HG02970 (cell line): Measurements from ENCODE around the gene TBL3.

Experiments used
- ATAC-seq: cut with Tn5 transposase; IDR thresholded peaks from one replicate; pipeline ENCODE4 v1.9.1; 2021; ENCODE audit warnings: mild to moderate bottlenecking, moderate library complexity, moderate number of reproducible peaks; ENCODE audit not compliant: unreplicated experiment, low FRiP score

Gene TBL3

DNA sequence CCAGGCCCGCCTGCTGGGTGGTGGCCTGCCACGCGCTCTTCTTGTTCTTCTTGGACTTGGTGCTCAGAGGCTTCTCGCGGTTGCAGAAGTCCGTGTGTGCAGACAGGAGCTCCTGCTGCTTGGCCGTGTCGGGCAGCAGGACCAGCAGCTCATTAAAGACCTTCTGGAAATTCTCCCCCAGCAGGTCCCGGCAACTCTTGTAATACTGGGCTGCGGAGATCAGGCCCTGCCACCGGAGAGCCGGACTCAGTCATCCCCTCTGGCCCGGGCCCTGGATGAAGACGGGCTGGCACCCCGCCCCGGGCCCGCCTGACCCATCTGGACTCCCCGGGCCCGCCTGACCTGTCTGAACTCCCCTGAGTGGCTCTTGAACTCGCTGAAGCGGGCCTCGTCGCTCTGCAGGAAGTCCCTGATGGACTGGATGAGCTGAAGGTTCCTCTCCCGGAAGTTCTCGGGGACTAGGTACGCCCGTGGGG lies 26.5 kb downstream of the TBL3 start:
- ATAC-seq: no peak

DNA sequence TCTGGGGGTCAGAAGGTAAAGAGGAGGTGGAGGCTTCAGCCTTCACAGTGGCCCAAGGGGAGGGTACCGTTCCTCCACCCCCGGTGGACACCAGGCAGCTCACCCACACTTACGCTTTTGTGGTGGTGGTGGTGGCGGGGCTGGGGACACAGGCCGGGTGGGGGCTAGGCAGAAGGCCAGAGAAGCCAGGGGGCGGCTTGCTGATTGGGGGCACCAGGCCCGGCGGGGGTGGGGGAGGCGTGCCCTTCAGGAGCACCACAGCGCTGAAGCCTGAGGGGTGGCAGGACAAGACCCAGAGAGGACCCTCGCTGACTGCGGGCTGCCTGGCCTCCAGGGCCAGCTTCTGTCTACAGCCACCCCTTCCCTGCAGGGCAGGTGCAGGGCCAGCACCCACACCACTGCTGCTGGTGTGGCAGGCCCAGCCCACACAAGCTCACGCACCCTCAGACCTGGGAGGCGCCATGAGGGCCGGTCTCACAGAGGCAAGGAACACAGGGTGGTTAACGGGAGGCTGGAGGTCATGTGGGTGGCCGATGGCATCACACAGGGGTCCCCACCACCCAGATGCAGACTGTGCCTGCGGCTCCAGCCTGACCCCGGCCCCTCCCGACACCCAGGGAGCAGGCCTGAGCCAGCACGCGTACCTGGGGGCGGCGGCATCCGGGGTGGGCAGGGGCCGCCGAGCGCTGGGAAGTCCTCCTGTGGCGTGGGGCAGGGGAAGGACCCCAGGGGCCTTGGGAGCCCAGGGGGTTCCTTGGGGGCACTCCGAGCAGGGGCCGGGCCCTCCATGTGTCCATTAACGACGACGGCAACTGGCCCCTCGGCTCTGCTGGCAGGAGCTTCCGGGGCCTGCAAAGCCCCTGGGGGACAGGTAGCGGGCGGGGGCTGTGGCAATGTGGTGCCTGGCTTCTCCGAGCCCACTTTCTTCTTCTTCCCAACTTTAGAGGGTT lies 27.3 kb downstream of the TBL3 start:
- ATAC-seq: no peak

DNA sequence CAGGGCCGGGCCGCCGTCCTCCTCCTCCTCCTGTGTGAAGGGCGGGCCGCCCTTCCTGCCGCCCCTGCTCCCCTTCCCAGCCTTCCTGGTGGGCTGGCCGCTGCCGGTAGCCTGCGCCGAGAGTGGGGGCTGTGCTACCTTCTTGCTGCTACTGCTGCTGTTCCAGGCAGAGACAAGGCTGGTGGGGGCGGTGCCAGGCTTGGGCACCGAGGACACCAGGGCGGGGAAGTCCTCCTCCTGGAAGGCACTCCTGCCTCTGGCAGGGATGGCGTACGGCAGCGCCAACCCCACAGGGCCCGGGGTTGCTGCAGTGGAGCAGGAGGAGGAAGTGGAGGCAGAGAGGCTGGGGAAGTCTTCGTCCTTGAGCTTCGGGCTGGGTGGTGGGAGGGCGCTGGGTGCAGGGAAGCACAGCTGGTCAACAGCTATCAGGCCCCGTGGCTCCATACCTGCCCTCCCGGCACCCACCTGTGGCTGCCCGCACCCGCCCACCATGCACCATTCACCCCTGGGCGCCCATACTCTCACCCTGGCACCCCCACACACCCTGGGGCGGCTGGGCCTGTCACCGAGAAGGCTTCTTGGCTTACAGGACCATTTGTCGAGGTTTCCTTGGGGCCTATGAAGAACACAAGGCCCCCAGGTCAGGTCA lies 28.1 kb downstream of the TBL3 start:
- ATAC-seq: no peak

DNA sequence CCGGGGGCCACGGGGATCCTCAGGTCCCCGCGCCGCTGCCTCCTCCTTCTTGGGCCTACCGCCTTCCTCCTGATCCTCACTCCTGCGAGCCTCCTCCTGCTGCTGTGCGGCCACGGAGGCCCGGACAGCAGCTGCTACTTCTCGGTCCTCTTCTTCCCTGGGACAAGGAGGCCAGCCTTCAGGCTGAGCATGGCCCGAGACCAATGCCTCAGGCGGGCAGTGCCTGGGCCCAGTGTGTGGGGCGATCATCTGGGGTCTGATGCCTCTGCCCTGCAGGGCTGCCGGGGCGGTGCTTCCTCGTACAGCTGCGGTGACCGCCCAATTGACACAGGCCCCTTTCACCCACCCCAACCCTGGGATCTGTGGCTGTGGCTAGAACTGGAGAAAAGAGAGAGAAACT lies 29.2 kb downstream of the TBL3 start:
- ATAC-seq: no peak

DNA sequence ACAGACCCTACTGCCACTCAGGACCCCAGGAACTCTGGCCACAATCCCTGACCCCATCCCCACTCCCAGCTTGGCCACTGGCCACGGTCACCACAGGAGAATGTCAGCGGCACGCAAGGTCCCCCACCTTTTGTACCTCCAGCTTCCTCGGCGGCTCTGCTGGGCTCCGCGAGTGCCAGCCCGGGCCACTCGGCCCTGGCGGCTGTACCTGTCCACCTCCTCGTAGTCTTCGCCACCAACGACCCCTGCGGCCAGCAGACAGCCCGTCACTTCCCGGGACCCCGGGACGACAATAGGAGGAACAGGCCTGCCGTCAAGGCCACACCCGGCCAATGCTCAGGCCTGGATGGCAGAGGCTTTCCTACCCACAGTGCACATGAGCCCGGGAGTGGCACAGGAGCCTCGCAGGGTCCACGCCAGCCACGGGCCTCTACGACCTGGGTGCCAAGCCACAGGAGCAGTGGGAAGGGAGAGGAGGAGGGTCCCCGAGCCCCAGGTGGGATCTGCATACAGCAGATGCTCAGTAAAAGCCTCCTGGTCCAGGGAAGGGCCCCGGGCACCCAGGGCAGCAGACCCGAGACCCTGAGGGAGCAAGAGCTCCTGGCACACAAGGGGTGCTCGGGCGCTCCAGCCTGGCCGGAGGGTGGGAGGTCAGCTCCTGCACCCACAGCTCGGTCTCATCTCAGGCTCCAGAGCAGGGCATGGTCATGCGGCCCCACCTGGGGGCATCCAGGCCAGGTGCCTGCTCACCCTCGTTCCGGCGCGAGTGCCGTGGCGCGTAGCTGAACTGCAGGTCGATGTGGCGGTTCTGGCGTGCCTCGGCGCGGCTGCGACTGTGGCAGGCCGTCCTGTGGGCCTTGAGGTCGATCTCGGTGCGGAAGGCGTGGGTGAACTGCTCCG lies 29.9 kb downstream of the TBL3 start:
- no peak for ATAC-seq

DNA sequence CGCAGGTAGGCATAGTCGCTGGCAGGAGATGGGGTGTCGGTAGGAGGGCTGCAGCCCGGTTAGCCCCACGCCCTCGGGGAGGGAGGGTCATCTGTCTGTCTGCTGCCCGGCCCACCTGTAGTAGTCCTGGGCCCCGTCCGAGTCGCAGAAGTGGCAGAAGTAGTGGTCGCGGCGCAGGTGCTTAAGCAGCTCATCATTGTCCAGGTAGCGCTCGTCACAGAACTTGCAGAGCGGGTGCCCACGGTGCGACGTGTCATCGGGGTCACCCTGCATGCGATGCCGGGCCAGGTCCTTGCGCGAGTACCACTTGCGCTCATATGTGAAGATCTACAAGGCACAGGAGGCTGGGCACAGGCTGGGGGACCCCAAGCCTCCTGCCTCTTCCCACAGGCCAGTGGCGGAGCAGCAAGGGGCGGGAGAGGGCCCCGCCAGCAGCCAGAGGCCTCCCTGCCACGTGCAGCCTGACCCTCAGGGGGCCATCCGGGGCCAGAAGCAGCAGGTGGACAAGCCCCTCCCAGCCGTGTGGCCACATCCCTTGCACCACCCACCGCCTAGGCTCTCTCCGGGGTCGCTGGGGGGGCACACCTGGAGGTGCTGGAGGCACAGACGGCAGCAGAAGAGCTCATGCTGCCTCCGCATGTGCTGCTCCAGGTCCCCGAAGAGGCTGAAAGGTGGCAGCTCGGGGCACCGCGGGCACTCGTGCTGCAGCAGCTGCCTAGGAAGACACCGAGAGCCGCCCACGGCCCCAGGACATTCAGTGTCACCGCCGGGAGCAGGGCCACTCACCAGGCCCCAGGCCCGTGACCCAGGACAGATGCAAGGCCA lies 30.8 kb downstream of the TBL3 start:
- no peak for ATAC-seq

DNA sequence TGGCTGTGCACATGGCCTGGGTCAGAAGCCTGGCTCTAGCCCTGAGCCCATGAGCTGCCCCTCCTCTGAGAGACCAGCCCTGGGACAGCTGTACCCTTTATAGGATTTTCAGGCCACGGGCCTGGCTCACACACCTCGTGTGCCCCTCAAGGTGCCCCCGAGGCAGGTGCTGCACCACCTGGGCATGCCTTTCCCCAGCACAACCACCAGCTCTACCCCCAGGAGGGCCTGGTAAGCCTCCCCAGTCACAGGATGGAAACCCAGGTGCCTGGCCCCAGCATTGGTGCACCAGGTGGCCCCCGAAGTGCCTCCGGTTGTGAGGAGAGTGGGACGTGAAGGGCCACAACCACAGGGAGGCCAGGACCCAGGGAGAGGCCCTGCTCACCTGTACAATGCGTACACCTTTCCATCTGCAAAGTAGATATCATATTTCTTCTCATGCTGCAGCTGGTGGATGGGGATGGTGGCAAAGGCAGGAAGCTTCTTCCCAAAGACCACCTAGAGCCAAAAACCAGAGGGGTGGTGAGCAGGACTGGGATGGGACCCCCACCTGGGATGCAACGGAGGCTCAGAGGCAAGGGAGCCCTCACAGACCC lies 31.5 kb downstream of the TBL3 start:
- no peak for ATAC-seq

DNA sequence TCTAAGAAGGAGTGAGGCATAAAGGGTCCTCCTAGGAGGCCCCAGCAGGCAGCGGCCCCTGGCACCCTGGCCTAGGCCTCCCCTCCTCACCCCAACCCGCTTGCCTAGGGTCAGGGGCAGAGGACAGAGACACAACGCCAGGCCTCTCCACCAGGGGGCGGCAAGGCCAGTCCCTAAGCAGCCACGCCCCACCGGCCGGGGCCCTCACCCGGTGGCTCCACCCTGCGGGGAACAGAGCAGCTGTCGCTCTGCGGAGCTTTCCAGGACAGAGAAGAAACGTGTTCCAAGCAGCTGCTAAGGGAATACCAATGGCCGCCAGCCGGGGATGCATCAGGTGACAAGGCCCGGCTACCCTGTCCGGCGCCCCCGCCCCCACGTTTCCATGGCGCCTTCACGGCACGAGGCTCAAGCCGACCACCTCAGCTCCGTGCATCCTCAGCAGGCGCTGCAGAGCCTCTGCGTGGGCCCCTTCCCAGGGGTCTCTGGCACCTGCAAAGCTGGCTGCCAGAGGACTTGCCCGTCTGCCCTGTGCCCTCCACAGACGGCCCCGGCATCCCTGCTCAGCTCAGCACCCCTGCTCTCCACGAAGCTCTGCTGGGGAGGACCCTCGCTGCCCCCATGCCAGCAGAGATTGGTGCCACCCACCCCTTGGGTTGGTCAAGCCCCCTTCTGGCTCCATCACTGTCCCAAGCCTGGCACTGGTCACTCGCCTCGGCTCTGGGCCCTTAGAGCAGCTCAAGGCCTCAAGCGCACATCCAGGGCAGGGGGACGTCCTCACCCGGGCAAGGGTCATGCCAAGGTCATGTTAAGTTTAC lies 32.2 kb downstream of the TBL3 start:
- ATAC-seq: peak; percentile 58

DNA sequence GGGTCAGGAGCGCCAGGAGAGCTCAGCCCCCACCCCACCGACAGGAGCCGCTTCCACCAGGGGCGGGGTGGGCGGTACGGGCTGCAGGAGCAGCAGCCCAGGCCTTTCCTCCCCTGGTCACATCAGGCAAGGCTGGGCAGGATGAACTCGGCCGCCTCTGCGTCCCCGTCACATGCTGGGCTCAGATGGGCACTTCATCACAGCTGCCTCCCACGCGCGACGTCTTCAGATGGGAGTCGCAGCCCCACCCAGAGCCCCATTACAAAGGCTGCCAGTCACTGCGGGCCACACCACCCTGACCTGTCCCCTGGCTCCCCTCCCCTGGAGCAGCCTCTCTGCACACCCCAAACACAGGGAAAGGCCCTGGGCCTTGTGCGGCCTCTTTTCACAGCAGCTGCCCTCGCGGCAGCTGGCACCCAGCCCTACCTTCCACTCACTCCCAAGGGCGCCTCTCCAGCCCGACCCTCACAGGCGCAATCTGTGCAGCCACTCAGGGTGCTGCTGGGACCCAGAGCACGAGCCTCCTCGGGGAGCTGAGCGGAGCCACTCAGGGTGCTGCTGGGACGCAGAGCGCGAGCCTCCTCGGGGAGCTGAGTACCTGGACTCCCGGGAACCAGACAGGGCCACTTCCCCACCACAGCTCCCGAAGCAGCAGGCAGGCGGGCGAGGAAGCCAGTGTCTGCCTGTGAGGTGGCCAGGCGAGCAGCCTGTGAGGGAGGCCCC lies 33.1 kb downstream of the TBL3 start:
- no peak for ATAC-seq

DNA sequence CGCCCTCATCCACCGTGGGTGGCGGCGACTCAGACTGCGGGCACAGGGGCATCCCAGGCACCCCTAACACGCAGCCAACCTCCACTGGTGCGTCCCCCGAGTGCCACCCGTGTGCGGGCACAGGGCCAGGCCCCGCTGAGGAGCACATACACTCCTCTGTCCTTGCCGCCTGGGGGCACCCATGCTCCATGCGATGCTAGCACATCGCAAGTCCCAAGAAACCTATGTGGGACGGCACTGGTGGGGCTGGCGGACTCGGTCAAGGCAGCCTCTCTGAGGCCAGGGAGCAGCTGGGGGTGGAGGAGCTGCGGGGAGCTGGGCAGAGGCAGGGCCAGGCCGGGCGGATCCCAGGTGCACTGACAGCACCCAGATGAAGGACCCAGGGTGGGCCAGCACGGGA lies 33.8 kb downstream of the TBL3 start:
- ATAC-seq: no peak

DNA sequence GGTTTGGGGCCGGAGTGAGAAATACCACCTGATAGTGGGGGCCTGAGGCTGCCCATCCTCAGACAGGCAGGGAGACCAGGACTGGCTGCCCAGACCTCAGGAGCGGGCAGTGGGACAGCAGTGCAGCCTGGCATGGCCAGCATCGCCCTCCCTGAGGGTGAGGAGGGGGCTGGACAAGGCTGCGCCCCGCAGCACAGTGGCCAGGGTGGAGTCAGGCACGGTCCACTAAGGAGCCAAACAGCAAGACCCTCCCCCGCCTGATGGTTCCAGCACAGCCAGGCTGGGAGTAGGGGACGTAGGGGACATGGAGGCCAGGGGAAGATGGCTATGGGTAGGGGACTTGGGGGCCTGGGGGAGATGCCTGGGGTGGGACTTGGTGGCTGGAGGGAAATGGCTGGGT lies 34.5 kb downstream of the TBL3 start:
- no peak for ATAC-seq

DNA sequence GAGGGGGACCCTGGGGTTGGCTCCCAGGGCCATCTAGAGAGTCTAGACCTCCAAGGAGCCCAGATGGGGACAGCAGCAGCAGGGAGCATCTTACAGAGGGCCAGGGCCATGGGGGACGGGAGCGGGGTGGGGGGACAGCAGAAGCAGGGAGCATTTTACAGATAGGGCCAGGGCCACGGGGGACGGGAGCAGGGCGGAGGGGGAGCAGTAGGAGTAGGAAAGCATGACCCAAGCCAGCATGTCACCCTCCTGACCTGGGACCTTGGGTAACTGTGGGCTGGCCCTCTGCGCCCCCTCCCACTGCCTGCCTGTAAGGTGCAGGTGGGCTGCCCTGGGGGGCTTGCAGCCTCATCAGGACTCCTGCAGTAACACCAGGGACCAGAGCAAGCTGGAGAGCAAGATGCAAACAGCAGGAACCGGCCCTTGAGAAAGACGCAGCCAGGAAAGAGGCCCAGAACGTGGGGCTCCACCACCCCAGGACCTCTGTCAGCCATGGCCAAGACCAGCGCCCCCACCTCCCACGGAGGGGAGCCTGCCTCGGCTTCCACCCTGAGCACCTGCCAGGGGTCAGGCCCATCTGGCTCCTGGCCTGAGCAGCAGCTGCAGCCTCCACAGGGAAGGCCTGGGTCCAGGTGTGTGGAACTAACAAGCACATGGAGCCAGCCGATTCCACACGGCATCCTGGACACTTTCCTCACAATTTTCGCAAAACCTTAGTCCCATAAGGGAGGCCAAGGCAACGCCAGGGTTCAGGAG lies 35.4 kb downstream of the TBL3 start:
- no peak for ATAC-seq

DNA sequence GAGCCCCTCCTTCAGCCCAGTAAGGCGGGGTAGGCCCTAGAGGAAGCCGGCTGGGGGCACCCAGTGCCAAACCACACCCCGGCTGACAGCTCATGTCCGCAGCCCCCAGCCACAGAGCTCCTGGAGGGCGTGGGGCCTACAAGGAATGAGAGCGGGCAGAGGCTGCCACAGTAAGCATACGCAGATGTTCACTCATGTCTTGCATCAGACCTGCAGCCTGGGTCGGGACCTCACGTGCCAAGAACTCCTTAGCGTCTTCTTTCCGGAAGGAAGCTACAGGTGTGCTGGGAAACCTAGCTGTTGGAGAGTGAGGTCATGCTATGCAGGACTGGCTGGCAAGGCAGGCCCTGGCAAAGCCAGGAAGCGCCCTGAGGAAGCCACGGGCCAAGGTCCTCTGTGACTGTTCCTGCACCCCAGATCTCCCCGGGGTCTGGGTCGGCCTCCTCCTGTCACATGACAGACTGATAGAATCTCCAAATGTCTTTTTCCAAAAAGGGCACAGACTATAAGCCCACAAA lies 36.2 kb downstream of the TBL3 start:
- no peak for ATAC-seq

DNA sequence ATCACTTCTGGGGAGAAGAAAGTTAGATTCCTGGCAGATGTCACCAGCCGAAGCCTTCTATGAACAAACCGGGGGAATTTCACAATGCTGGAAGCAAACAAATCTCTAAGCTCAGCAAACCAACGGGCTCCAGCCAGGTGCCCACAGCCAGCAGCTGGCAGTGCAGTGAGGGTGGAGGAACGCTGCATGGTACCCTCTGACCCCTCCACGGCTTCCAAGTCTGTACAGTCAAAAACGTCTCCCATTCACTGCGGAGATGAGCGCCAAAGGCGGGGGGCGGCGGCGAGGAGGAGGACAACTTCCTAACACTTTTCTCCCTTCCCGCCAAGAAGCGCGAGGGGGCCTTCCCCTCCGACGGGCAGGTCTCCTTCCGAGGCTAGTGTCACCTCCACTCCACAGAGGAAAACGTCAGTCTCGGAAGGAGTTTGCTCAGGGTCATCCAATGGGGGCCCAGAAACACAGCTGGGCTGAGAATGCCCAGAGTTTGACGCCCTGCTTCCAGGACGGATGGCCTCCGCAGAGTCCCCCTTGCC lies 36.8 kb downstream of the TBL3 start:
- ATAC-seq: no peak

DNA sequence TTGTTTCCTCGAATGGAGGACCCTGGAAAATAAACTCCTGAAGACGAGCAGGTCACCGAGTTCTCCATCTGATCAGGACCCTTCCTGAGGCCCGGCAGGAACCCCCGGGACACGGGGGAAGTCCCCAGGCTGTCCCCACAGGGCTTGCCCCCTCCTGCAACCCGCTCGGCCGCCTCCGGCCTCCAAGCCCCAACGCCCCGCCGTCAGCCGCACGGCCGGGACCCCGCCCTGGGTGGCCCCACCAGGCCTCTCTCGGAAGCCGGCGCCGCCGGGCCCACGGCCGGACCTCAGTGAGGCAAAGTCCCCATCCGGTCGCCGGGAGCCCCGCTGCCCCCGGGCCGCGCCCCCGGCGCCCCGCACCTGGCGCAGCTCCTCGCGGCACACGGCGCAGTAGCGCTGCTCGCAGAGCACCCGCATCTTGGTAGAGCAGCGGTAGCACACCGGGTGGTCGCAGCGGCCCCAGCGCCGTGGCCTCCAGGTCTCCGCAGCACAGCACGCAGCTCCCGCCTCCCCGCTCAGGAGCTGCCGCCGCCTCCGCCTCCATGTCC lies 37.4 kb downstream of the TBL3 start:
- peak; percentile 33 for ATAC-seq

DNA sequence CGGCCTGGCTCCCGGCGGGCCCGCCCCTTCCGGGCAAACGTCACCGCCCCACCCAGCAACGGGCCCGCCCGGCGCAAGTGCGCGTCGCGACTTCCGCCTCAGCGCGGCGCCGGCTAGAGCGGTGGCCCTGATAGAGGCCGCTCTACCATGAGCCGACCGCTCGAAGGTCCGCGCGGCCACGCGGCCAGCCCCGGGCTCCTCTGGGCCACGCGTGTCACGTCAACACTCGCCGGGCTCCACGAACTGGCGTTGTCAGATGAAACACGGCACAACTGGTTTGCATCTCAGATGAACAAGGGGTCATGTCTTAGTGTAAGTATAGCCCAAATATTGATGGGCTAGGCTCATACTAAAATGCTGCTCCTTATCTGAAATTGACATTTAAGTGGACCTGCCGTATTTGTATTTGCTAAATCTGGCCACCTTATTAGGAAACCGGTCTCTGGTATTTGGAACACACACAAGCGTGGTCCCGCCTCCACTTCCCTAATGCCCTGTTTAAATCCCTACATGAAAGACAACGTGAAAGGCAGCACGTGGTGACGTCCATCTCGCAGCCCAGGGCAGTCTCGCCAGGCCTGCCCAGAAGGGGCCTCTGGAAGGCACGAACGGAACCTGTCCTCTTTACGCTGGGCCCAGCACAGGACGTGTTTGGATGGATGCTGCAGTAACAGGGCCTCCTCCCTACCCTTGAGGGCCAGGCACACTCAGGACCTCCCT lies 38.1 kb downstream of the TBL3 start, which contains the start of gene ZNF598:
ZNF598 (minus strand) TSS at position 31 of the 720 bp plus-strand sequence.
- peak; percentile 76 for ATAC-seq
